HG03139 (cell line): ENCODE results near the gene MRPL1.
A peak's percentile ranks its signal among the peaks of the same experiment; 100 is the strongest.

ENCODE experiments used
- ATAC-seq: cut with Tn5 transposase; IDR thresholded peaks from one replicate; pipeline ENCODE4 v1.9.1; 2021; ENCODE audit not compliant: unreplicated experiment

MRPL1 gene

DNA sequence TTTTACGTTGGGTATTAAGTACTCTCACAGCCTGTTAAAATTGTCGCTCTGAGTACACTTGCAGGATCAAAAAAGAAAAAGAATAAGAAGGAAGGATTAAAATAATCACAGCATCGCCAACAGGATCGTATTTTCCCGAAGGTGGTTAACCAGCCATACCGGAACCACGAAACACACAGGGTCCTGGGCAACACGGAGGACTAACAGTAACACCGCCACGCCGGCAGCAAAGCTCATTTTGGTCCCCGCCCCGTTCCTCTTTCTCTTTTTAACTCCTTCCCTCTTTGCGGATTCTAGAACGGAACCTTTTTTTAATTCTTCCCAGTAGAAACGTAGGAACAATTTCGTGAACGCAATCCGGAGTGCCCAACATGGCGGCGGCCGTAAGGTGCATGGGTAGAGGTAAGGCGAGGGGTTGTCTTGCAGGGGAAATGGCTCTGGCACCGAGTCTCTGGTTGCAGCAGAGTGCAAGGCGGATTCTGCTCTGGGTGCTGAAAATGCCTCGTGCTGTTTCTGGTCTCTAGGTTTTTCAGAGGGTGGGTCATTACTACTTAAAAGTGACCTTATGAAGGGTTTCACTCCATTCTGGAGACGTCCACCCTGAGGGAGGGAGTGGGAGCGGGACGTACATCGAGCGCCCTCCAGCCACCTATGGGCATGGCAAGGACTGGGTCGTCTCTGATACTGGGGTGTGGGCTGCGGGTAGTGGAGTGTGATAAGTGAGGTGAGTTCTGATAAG, at the start of gene MRPL1:
MRPL1 (plus strand) TSS at position 353 of the 739 bp plus-strand sequence; CDS start at position 372, 19 bp downstream.
- peak; percentile 81 for ATAC-seq

DNA sequence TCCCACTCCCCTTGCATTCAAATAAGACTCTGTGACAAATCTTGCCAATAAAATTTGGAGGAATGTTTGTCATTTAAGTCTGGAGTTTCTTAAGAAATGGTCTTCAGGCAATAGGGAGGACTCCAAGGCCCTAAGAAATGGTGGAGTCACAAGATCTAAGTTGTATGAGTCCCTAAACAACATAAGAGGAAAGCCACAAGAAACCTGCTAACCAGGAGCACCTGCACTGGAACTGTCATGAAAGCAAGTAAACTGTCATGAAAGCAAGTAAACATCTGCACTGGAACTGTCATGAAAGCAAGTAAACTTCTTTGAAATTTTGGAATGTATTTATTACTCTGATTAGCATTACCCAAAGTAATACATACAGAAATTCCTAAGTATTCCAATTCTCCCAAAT, 47.0 kb upstream of the MRPL1 start:
- no peak for ATAC-seq

DNA sequence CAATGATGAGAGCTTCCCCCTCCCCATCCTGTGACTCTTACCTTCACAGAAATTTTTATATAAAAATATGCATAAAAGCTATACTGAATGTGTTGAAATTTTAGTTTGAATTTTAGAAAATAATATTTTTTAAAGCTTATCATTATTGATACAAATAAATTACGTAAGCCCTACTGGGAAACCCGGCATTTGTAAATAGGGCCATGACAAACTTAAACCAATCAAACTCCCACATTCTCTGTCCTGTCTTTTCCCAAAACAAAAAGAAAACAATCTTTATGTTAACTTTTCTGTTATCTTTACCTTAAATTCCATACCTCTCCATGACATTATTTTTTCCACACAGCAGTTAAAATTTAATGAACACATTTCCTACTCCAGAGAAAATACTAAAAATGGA, 46.1 kb upstream of the MRPL1 start:
- no peak for ATAC-seq

DNA sequence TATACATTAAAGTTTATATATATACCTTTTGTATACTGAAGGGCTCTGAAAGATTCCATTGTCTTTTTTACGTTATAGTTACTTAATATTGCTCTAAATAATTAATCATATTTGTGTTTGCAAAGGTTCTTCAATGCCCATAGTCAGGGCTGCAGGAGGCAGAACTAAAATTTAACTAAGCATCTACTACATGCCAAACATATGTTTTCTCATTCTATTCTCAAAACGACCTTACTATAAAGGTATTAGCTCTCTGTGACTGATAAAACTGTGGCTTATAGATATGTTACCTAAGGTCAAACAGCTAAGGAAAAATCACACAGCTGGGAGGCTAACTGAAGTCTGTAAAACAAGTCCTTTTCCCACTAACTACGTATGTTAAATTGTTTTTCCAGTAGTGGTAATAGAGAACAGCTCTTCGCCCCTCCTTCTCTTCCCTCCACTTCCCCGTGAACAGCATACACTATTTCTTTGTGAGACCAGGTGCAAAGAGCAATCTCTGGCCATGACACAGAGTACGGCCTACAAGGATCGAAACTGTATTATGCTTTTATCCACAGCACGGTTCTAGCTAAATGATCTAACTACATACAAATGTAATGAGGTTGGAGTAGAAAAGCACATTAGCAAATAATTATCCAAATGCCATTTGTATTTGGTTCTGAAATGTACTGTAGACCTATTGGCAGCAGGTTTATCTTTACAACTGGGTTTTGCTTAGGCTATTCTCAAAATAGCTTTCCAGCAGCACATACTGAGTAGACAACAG, 45.1 kb upstream of the MRPL1 start:
- ATAC-seq = no peak

DNA sequence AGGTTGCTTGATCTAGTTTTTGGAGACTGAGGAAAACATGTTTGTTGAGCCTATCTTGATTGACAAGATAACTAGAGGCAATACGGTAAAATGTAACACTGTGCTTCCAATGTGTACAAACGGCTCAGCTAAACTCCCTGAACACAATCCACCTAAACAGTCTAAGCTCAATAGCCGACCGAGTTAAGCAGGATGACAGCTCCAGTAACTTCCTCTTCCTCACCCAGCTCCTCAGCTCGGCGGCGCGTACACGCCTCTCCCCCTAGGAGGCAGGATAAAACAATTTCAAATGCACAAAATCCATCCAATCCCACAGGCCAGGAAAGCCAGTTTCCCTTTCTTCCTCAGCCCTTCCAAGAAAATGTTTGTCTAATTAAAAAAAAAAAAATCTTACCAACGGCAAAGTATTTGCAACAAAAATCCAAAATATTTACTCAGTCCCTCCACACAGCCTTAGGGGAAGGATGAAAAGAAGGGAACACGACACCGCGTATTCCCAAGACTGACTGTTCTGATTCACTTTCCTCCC, 44.5 kb upstream of the MRPL1 start:
- ATAC-seq = no peak

DNA sequence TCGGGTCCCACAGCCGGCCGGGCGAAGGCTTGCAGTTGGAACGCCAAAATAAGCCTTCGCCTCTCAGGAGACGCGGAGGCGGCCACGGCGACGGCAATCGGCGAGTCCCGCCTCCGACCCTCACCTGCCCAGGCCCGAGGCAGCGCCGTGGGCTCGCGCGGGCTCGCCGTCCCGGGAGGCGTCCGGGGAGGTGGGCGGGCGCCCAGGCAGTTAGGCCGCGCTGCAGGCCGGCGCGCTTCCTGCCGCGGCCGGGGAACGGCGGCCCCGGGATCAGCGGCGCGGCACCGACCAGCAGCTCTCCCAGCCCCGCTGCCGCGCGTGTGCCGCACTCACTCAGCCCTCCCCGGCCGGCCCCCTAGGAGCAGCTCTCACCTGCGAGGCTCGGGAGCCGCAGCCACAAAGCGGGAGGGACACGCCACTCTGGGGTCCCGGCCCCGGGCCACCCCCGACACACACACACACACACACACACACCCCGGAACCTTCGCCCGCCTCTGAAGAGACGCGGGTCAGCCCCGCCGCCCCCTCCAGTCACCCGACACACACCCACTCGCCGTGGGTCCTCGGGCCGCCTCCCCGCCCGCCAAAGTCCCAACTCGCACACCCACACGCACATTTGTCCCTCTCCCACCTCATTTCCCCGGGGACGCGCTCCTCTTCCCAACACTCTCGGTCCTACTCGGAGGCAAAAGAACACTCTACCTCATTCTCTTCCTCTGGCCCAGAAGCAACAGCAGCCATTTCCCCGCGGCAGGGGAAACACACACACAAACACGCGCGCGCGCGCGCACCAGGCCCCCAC, 43.8 kb upstream of the MRPL1 start, which contains the start of gene CNOT6L:
CNOT6L (minus strand) TSS at position 767 of the 802 bp plus-strand sequence; CDS start at position 707, 60 bp downstream.
- peak; percentile 25 for ATAC-seq

DNA sequence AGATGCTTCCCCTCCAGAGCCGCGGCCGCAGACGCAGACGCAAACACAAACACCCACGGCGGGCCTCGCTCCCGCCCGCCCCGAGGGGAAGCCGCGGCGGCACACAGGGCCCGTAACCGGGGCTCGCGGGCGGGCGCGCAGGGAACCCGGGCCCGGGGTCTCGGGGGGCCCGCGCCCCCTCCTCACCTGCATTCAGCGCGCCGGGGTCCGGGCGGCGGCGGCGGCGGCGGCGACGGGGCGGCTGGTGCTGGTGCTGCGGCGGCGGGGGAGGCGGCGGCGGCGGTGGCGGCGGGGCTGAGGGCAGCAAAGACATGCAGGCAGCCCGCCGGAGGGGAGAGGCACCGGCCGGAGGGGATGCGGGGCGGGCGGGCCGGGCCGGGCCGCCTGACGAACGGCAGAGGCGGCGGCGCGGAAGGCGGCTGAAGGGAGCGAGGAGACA, 43.2 kb upstream of the MRPL1 start:
- peak; percentile 7 for ATAC-seq

DNA sequence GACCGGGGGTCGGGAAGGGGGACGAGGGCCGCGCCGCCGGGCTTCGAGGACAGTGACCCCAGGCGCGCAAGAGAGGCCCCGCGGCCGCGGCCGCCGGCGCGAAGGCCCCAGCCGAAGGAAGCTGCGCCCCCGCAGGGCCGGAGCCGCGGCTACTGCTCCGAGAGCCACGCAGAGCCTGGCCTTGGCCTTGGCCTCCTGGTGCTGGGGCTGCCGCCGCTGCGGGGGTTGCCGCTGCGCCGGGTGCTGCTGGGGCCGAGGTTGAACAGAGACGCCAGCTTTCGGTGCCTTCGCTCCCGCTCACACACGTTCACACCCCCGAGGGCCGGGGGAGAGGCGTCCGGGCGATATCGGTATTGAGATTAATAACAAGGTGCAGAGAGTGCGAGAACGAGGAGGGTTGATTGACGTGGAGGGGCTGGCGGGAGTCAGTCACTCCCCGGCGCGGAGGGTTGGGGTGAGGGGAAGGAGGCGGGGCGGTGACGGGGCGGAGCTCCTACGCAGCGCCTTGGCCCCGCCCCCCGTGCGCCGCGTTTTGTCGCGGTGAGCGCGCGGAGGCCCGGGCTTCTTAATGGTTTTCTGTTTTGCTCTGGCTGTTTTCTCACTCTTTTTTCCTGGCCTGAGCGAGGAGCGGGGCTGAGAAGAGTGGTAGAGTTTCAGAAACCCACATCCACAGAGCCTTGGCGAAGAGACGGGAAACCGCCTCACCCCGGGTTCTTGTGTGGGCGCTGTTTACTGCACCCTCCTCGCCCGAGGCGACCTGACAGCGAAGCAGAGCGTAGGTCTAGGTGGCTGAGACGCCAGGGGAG, 42.6 kb upstream of the MRPL1 start:
- peak; percentile 73 for ATAC-seq

DNA sequence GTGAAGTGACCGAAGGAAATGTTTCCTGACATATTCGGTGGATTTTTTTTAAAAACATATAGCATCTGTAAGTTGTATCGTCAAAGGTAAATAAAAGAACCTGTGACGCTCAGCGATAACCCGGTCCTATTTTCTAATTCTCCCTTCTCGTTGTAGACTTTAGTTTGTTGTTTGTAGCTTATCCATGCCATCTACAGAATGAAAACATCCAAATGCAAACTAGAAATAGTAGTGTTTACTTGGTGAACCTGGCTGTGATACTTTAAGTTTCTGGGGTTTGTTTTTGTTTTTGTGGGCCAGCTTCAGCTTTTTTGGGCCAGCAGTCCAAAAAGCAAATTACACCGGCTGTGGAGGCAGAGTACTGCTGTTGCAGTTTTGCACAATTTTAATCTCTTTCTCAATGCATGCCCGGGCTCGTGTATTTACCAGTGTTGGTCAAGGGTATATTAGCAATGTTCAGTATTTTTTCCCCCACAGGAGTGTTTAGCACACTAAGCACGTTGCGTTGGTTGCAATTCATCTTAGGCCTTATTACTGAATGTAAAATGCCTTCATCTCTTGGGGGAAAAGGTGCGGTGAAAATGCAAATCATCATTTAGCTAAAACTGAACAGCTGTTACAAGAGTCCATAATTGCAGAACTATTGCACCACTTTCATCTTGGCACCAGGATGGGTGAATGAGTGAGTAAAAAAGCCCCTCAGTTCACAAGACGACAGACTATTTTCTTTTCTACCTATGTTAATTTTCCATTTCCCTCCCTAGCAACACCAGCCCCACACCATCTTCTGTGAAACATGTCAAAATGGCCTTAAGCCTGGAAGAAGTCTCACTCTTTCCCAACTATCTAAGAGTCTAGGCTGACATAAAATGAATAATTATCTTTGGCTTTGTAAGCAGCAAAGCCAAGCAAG, 41.7 kb upstream of the MRPL1 start:
- ATAC-seq = no peak

DNA sequence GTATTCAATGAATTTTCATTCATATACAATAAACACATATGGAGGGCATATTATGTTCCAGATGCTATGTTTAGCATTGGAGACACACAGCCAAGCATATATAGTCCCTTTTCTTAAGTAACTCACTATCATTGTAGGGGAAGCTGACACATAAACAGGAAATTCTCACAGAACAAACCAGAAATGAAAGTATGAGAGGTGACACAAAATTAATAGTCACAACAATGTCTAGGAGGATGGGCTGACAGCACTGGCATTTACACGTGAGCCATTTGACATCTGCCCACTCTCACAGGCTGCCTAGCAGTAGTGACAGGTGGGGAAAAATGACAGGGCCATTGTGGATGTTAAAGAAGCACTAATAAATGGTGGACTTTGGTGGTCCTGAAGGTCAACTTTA, 40.9 kb upstream of the MRPL1 start:
- no peak for ATAC-seq

DNA sequence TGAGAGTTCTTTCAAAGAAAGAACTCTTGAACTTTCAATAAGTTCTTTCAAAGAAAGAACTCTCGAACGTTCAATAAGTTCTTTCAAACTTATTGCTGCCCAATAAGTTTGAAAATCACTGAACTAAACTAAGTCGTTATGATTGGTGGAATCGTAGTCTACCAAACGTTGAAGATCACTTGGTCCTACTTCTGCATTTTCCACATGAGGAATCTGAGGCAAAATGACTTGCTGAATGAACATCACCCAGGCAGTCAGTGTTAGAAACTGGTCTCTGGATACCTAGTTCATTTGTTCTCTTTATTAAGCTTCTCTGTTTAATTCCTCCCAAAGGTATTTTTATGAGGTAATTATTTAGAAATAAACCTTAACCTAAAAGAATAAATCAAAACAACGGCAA, 36.4 kb upstream of the MRPL1 start:
- no peak for ATAC-seq

DNA sequence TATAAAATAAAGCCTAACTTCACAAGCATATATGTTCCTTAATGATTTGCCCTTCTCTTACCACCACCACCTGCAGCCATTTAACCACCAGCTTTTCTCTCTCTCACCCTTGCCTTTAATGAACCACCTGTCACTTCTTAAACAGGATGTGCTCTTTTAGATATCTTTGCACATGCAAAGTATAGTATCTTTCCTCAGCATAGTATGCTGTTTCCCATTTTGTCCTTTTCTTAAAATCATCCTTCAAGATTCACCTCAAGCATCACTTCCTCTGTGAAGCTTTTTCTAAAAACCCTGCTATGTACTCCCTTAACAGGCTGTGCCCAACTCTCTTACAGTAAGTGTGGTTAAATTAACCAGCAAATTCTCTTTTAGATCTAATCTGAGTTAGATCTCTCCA, 35.3 kb upstream of the MRPL1 start:
- ATAC-seq = peak; percentile 61

DNA sequence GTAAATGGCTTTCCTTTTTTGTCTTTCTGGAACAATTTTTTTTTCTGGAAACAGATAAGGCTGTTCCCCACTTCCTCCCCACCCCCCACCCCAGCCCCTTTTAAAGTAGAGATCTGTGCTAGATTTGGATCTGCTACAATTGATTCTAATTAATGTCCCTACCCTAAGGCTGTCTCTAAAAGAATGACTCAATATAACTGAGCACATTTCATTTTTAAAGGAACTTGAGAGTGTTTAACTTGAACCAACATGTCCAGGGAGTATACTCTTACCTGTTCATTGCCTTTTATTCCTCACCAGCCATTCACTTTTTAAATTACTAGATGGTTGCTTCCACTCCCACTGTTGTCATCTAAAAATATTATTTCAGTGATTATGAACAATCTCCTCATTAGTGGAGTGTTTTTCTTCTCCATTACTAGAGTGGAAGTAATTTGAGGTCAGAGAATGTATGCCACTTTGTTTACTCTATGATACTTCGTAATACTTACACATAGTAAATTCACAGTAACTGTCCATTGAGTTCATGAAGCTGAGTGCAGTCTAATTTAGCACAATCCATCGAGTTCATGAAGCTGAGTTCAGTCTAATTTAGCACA, 29.4 kb upstream of the MRPL1 start:
- ATAC-seq = no peak

DNA sequence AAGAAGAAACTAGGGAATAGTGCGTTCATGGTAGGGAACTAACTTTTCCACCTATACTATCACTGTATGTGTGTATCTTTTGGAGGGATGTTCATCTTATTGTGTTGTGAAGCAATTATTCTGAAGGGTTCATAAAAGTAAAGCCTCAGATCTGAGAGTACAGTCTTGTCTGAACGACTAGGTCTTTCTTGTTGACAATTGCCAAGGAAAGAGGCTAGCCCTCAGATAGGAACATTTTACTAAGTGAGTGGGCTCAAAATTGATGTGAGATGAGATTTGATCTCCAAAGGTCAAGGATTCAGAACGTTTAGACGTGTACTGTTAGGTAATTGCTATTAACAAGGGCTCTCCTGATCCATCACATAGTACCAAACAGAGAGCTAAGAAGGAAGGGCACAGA, 28.2 kb upstream of the MRPL1 start:
- no peak for ATAC-seq

DNA sequence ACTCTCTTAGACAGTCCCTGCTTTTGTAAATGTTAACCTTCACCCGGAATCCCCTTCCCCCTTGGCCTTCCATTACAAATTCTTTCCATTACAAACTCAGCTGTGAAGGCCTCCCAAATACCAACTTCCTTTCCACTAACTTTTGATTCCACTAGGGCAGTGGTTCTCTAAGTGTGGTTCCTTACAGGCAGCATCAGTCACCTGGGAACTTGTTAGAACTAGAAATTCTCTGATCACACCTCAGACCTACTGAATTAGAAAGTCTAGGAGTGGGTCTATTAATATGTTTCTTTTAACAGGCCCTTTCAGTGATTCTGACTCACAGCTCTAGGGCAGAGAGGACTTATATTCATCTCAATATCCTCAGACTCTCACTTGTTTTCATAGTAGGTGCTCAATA, 19.0 kb upstream of the MRPL1 start:
- no peak for ATAC-seq

DNA sequence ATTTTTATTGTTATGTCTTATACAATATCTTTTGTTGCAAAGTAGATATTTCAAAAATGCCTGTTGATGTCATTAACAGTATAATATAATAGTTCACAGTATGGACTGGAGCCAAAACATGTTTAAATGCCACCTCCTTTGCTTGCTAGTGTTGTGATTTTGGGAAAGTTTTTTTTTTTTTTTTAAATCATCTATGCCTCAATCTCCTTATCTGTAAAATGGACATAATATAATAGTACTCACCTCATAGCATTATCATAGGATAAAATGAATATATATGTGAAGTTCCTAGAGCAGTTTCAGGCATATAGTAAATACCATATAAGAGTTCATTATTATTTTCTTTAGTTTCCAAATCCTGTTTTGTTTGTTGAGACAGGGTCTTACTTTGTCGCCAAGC, 18.3 kb upstream of the MRPL1 start:
- ATAC-seq = no peak

DNA sequence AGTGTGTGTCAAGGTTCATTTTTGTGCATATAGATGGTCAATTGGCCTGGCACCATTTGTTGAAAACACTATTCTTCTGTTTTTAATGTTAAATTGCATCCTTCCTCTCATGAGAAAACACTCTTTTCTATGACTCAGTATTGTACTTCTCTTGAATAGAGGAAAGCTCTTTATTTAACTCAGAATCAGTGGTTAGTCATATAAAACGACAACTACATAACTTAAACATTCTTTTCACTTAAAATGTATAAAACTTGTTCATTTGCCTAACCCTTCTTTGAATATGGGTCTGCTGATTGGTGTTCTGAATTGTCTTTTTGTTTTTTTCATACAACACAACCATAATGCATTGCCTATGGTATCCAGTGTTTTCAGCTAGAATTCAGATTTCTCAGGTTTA, 17.2 kb upstream of the MRPL1 start:
- ATAC-seq = no peak

DNA sequence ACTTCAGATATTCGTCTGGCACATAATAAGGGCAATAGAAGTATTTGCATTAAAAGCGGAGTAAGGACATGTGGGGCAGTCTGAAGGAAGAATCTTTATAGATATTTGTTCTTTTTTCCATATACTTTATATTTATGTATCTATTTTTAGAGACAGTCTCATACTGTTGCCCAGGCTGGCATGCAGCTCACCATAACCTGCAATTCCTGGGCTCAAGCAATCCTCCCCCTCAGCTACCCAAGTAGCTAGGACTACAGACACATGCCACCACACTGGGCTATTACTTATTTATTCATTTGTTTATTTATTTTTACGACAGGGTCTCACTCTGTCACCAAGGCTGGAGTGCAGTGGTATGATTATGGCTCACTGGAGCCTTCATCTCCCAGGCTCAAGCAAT, 16.7 kb upstream of the MRPL1 start:
- ATAC-seq = no peak

DNA sequence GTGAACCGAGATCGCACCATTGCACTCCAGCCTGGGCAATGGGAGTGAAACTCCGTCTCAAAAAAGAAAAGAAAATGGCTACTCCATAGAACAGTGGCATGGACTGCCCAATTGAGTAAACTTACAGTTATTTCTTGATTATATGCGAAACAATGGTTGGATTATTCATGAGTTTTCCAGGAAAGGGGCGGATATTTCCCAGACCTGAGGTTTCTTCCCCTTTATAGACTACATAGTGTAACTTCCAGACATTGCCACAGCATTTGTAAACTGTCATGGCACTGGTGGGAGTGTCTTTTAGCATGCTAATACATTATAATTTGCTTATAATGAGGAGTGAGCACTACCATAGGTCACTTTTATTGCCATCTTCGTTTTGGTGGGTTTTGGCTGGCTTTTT, 14.1 kb upstream of the MRPL1 start:
- no peak for ATAC-seq
